CD14-positive monocyte (primary cell): ENCODE results near the gene TMEM150C. TPM values are rescaled to one million over a fixed set of nuclear protein-coding genes. Genes with fewer than 3 reads are reported as not detected.

Experiments
- DNase-seq, 3 donors: peaks; one replicate each; pipeline ENCODE4 v3.0.0-alpha.2; 2011 to 2022
- H2AFZ ChIP-seq: 2 replicates; pipeline ENCODE4 v1.6.0; 2012; ENCODE audit warnings: mild to moderate bottlenecking, low read depth, low read length, inconsistent platforms; ENCODE audit not compliant: insufficient read depth, poor library complexity, severe bottlenecking
- H3K27ac ChIP-seq, 2 donors: 1 replicate in 1 of 2; 2 replicates in 1 of 2; pipeline ENCODE4 v1.5.1; 2012 to 2013; ENCODE audit warnings: low read length in 2 of 2, control low read depth in 1 of 2, inconsistent platforms in 1 of 2, low read depth in 1 of 2, mild to moderate bottlenecking in 1 of 2
- H3K27me3 ChIP-seq, 2 donors: one replicate each; pipeline versions ENCODE4 v1.6.0 to v1.6.1; 2011 to 2013; ENCODE audit warnings: low read length in 2 of 2; ENCODE audit not compliant: control insufficient read depth in 2 of 2, insufficient read depth in 2 of 2
- H3K36me3 ChIP-seq, 2 donors: replicated peaks in 1 of 2; 1 replicate in 1 of 2; 2 replicates in 1 of 2; pipeline versions ENCODE4 v1.5.1 to v1.6.1; 2012 to 2013; ENCODE audit warnings: low read length in 2 of 2, control low read depth in 1 of 2, inconsistent platforms in 1 of 2, mild to moderate bottlenecking in 1 of 2; ENCODE audit not compliant: insufficient read depth in 2 of 2, control insufficient read depth in 1 of 2
- H3K4me1 ChIP-seq, 2 donors: 1 replicate in 1 of 2; 2 replicates in 1 of 2; pipeline versions ENCODE4 v1.5.1 to v1.6.1; 2012 to 2013; ENCODE audit warnings: low read length in 2 of 2, control low read depth in 1 of 2, inconsistent platforms in 1 of 2, mild to moderate bottlenecking in 1 of 2, moderate library complexity in 1 of 2; ENCODE audit not compliant: insufficient read depth in 2 of 2, control insufficient read depth in 1 of 2
- H3K4me2 ChIP-seq: replicated peaks from 2 replicates; pipeline ENCODE3; 2012; ENCODE audit warnings: low read length, moderate library complexity, mild to moderate bottlenecking; ENCODE audit not compliant: poor library complexity, severe bottlenecking; ENCODE audit errors: extremely low read depth
- H3K4me3 ChIP-seq, 3 experiments: fragments of 200-600 bp in 1 of 3; sonication (generic) in 1 of 3; replicated peaks in 1 of 3; 1 replicate in 2 of 3; 2 replicates in 1 of 3; pipeline ENCODE4 v1.5.1; 2011 to 2013; ENCODE audit warnings: low read length in 3 of 3, mild to moderate bottlenecking in 3 of 3, control low read depth in 2 of 3, low read depth in 2 of 3, inconsistent platforms in 1 of 3, moderate library complexity in 1 of 3
- H3K79me2 ChIP-seq: 2 replicates; pipeline ENCODE4 v1.6.0; 2012; ENCODE audit warnings: mild to moderate bottlenecking, control low read depth, inconsistent platforms, low read length, moderate library complexity; ENCODE audit not compliant: insufficient read depth
- H3K9ac ChIP-seq: 2 replicates; pipeline ENCODE4 v1.6.0; 2017; ENCODE audit warnings: low read length, mild to moderate bottlenecking; ENCODE audit not compliant: insufficient read depth, poor library complexity, severe bottlenecking
- H3K9me3 ChIP-seq, 2 donors: replicated peaks in 1 of 2; 1 replicate in 1 of 2; 2 replicates in 1 of 2; pipeline versions ENCODE4 v1.5.1 to v1.6.1; 2012 to 2013; ENCODE audit warnings: low read length in 2 of 2, control low read depth in 1 of 2; ENCODE audit not compliant: control insufficient read depth in 1 of 2, insufficient read depth in 1 of 2
- H4K20me1 ChIP-seq: 2 replicates; pipeline ENCODE4 v1.6.0; 2012; ENCODE audit warnings: mild to moderate bottlenecking, low read length, control low read depth, moderate library complexity; ENCODE audit not compliant: insufficient read depth
- H3K27ac Mint-ChIP-seq, 7 donors: one replicate each; pipeline ENCODE4 v1.8.0; 2020; ENCODE audit warnings: mild to moderate bottlenecking in 7 of 7, mixed read lengths in 7 of 7, moderate library complexity in 6 of 7, inconsistent platforms in 2 of 7
- H3K27me3 Mint-ChIP-seq, 3 donors: one replicate each; pipeline ENCODE4 v1.8.0; 2021 to 2022; ENCODE audit warnings: low read depth in 3 of 3, mild to moderate bottlenecking in 3 of 3, mixed read lengths in 3 of 3, moderate library complexity in 3 of 3, inconsistent platforms in 1 of 3
- H3K36me3 Mint-ChIP-seq, 2 donors: one replicate each; pipeline ENCODE4 v1.8.0; 2020; ENCODE audit warnings: mixed read lengths in 2 of 2, inconsistent platforms in 1 of 2, mild to moderate bottlenecking in 1 of 2
- H3K4me1 Mint-ChIP-seq: one replicate; pipeline ENCODE4 v1.8.0; 2020; ENCODE audit warnings: mild to moderate bottlenecking, mixed read lengths
- H3K4me3 Mint-ChIP-seq, 2 donors: one replicate each; pipeline ENCODE4 v1.8.0; 2020; ENCODE audit warnings: mild to moderate bottlenecking in 2 of 2, mixed read lengths in 2 of 2, moderate library complexity in 1 of 2
- H3K9me3 Mint-ChIP-seq, 7 donors: one replicate each; pipeline ENCODE4 v1.8.0; 2020 to 2022; ENCODE audit warnings: mixed read lengths in 7 of 7, mild to moderate bottlenecking in 6 of 7, moderate library complexity in 6 of 7, inconsistent platforms in 2 of 7
- WGBS: methylation state at CpG from one replicate; pipeline ENCODE4 v1.1.5; 2013; ENCODE audit warnings: missing lambda C conversion rate; ENCODE audit not compliant: insufficient coverage; 5-methylcytosine and 5-hydroxymethylcytosine counted together
- intact Hi-C, 2 donors: fragments of 100-400 bp; cut with micrococcal nuclease; formaldehyde crosslinking; loops; one replicate each; pipeline versions ENCODE4 v1.15.0 to v1.15.1; 2023
- polyA plus RNA-seq, 3 donors: library from polyadenylated mRNA; depleted of rRNA in 1 of 3; unstranded in 2 of 3; stranded (reverse) in 1 of 3; fragments of 300-500 nt in 2 of 3; fragments of >200 nt in 1 of 3; fragmentation: Illumina TruSeq in 2 of 3; gene quantifications; 1 replicate in 2 of 3; 2 replicates in 1 of 3; pipeline ENCODE4 v1.2.3, GENCODE V29; 2012 to 2021
- TF ChIP-seq, protein P1 (sequence below): fragments of 200-600 bp; IDR thresholded peaks from one replicate; pipeline ENCODE4 v1.8.0; 2022; ENCODE audit warnings: antibody characterized with exemption, mild to moderate bottlenecking

TMEM150C gene
- polyA plus RNA-seq, 3 donors = not detected

DNA sequence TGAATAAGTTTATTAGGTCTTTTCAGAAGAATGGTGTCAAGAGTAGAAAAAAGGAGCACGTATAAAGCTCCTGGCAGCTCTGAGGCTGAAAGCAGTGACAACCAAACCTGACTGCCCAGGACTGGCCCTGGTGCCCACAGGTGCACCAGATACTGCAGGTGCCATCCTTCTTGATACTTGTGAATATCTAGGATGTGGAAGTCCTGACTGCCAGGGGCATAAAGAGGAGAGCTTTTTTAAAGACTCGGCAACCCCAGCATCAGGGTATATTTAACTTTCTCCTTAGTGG lies 60.7 kb downstream of the TMEM150C start:
- intact Hi-C loops = no loop called here
- Histone ChIP-seq H3K27ac (no peak overlapping the region), H3K9ac (no peak overlapping the region), H3K4me2 (no peak overlapping the region), H4K20me1 (no peaks in the 10 kb centered on the region), H3K79me2 (no peaks in the 10 kb centered on the region), H3K4me3 (no peak overlapping the region), H3K4me1 (no peaks in the 10 kb centered on the region), H3K27me3 (no peaks in the 10 kb centered on the region), H3K9me3 (no peaks in the 10 kb centered on the region), H2AFZ (no peak overlapping the region), H3K36me3 (no peaks in the 10 kb centered on the region)
- no peak overlapping the region for H3K4me3 Mint-ChIP-seq
- H3K4me1 Mint-ChIP-seq = no peaks in the 10 kb centered on the region
- H3K36me3 Mint-ChIP-seq = no peaks in the 10 kb centered on the region
- TF ChIP-seq, protein P1, sequence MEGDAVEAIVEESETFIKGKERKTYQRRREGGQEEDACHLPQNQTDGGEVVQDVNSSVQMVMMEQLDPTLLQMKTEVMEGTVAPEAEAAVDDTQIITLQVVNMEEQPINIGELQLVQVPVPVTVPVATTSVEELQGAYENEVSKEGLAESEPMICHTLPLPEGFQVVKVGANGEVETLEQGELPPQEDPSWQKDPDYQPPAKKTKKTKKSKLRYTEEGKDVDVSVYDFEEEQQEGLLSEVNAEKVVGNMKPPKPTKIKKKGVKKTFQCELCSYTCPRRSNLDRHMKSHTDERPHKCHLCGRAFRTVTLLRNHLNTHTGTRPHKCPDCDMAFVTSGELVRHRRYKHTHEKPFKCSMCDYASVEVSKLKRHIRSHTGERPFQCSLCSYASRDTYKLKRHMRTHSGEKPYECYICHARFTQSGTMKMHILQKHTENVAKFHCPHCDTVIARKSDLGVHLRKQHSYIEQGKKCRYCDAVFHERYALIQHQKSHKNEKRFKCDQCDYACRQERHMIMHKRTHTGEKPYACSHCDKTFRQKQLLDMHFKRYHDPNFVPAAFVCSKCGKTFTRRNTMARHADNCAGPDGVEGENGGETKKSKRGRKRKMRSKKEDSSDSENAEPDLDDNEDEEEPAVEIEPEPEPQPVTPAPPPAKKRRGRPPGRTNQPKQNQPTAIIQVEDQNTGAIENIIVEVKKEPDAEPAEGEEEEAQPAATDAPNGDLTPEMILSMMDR = no peak
- DNase-seq = no peak
- H3K27me3 Mint-ChIP-seq = peaks cover 0 to 3% (median 0%) of the 10 kb centered on the region in 3 donors
- H3K27ac Mint-ChIP-seq = no peak overlapping the region
- H3K9me3 Mint-ChIP-seq = no peaks in the 10 kb centered on the region
- 88% methylated on average over 2 of the region's 2 CpGs for WGBS

DNA sequence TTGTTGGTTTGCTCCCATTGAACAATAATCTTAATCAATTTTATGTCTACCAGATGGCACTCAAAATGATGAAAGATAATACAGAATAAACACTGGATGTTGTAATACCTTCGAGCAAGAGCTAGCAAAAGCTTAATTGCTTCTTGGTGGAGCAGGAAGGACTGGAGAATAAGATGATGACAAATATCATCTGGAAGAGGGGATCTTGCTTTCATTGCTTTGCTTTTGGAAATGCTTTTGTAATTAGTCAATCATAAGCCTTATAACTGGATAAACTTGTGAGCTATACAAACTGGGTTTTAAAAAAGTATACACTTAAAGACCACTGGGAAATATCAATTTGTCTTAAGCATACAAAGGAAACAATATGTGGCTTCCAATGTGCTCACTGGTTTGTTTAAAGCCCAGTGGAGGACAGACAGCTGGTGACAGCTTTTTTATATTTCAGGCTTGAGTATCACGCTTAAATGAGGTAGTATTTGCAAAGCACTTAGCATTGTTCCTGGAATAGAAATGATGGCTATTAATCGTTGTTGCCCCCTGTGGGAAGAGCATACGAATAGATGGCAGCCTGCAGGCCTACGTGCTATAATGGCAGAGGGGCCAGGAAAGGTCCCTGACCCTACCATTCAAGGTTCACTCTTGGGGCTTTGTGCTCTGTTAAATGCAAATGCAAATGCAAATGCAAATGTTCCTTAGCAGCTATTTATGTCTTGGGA lies 61.2 kb downstream of the TMEM150C start:
- H3K4me2 ChIP-seq = no peak overlapping the region
- 75% methylated on average over 5 of the region's 5 CpGs for WGBS
- H3K4me3 ChIP-seq = no peak overlapping the region
- no peaks in the 10 kb centered on the region for H3K27me3 ChIP-seq
- H3K27me3 Mint-ChIP-seq = peaks cover 0 to 3% (median 0%) of the 10 kb centered on the region in 3 donors
- no peak overlapping the region for H3K4me3 Mint-ChIP-seq
- no peaks in the 10 kb centered on the region for H3K9me3 ChIP-seq
- H2AFZ ChIP-seq = no peak overlapping the region
- TF ChIP-seq, protein P1 = no peak
- H3K9me3 Mint-ChIP-seq = no peaks in the 10 kb centered on the region
- intact Hi-C loops = no loop called here
- no peaks in the 10 kb centered on the region for H4K20me1 ChIP-seq
- no peak overlapping the region for H3K27ac ChIP-seq
- no peaks in the 10 kb centered on the region for H3K36me3 ChIP-seq
- H3K79me2 ChIP-seq = no peaks in the 10 kb centered on the region
- H3K36me3 Mint-ChIP-seq = no peaks in the 10 kb centered on the region
- H3K9ac ChIP-seq = no peak overlapping the region
- H3K4me1 ChIP-seq = no peaks in the 10 kb centered on the region
- H3K27ac Mint-ChIP-seq = no peak overlapping the region
- no peaks in the 10 kb centered on the region for H3K4me1 Mint-ChIP-seq
- DNase-seq = no peak
